Hepatocyte (in vitro differentiated cells): Measurements from ENCODE around the gene BPIFB6.

Experiments used
- CTCF ChIP-seq: fragments of 200-600 bp; sonication (generic); IDR thresholded peaks from 2 replicates; pipeline ENCODE4 v1.5.1; 2016; ENCODE audit warnings: antibody characterized with exemption, mild to moderate bottlenecking; ENCODE audit not compliant: poor library complexity
- EZH2 ChIP-seq: fragments of 200-600 bp; sonication (generic); IDR thresholded peaks from 2 replicates; pipeline ENCODE4 v1.6.1; 2016; ENCODE audit warnings: antibody characterized with exemption, mild to moderate bottlenecking, borderline replicate concordance

GRCh38 chr20:33067806-33068205 is 36.4 kb downstream of the BPIFB6 start:
- no peak for TF ChIP-seq CTCF
- no peak for TF ChIP-seq EZH2
